GM12891 (cell line): Measurements from ENCODE around the gene KRT82.

Experiments used
- PAX5 ChIP-seq: IDR thresholded peaks from 2 replicates; pipeline ENCODE4 v1.6.1; 2011; ENCODE audit warnings: low read length, moderate library complexity, mild to moderate bottlenecking; ENCODE audit not compliant: insufficient read depth, severe bottlenecking
- POLR2A ChIP-seq: IDR thresholded peaks from 2 replicates; pipeline ENCODE4 v1.6.1; 2011; ENCODE audit warnings: low read depth, low read length, control low read depth
- POLR2AphosphoS5 ChIP-seq: IDR thresholded peaks from 2 replicates; pipeline ENCODE4 v1.6.1; 2011; ENCODE audit warnings: low read depth, low read length, control low read depth
- POU2F2 ChIP-seq: IDR thresholded peaks from 2 replicates; pipeline ENCODE4 v1.6.1; 2011; ENCODE audit warnings: low read depth, mild to moderate bottlenecking, control low read depth, low read length, moderate library complexity
- SPI1 ChIP-seq: IDR thresholded peaks from 2 replicates; pipeline ENCODE4 v1.6.1; 2011; ENCODE audit warnings: low read depth, low read length, control low read depth
- TAF1 ChIP-seq: IDR thresholded peaks from 2 replicates; pipeline ENCODE4 v1.6.1; 2011; ENCODE audit warnings: low read depth, low read length, control low read depth

- TF ChIP-seq POLR2A (no peak), POLR2AphosphoS5 (no peak), TAF1 (no peak), PAX5 (no peak), POU2F2 (no peak), SPI1 (no peak)
Measured at GRCh38 chr12:52452101-52452500, 46.0 kb upstream of the KRT82 start, which contains the start of gene KRT6B.
